GM18951 (cell line): Measurements from ENCODE around the gene DHRS1.

Experiments
- POLR2A ChIP-seq: IDR thresholded peaks from 4 replicates; pipeline ENCODE4 v1.6.1; 2011; ENCODE audit warnings: mild to moderate bottlenecking; ENCODE audit not compliant: insufficient read length, insufficient read depth; ENCODE audit errors: extremely low read depth
- in situ Hi-C: fragments of 300-500 bp; cut with MboI; formaldehyde crosslinking; loops from one replicate; pipeline ENCODE4 v1.12.0; 2022; ENCODE audit warnings: low sequenced_read_pairs, mixed read lengths, inconsistent platforms; ENCODE audit not compliant: unreplicated experiment

Gene DHRS1

DNA sequence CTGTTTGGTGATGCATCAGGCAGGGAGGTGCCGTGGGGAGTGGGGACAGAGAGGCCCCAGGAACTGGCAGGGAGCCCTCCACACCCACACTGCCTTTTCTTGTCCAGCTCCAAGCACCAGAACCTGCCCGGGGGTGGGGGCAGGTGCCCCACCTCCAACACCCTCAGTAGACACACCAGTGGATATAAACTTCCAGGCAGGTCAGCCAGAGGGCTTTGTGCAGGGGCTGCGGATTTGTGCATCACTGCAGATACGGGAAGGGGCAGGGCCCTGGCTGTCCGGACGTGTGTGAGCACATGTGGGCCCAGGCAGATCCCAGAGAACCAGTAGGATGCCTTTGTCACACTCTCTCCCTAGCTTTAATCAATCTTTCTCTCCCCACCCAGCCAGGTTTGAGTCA, 35.3 kb downstream of the DHRS1 start:
- in situ Hi-C loops = no loop called here
- TF ChIP-seq POLR2A = no peak

DNA sequence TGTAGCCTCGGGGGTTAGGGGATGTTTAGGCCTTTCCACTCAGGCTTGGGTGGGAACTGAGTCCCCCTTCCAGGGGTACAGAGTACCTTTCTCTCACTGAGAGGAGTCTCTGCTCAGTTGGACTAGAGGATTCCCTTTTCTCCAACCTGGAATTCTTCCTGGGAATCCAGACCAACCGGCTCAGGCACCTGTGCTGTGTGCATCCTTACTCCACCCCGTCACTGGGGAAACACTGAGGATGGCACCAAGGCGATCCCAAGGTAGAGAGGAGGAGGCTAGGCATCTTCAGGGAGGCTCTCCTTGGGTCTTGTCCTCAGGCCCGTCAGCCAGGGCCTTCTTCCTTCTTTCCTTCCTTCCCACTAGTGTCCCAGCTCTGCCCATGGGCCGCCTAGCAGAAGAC, 35.7 kb downstream of the DHRS1 start:
- TF ChIP-seq POLR2A = no peak
- in situ Hi-C loops = no loop called here

DNA sequence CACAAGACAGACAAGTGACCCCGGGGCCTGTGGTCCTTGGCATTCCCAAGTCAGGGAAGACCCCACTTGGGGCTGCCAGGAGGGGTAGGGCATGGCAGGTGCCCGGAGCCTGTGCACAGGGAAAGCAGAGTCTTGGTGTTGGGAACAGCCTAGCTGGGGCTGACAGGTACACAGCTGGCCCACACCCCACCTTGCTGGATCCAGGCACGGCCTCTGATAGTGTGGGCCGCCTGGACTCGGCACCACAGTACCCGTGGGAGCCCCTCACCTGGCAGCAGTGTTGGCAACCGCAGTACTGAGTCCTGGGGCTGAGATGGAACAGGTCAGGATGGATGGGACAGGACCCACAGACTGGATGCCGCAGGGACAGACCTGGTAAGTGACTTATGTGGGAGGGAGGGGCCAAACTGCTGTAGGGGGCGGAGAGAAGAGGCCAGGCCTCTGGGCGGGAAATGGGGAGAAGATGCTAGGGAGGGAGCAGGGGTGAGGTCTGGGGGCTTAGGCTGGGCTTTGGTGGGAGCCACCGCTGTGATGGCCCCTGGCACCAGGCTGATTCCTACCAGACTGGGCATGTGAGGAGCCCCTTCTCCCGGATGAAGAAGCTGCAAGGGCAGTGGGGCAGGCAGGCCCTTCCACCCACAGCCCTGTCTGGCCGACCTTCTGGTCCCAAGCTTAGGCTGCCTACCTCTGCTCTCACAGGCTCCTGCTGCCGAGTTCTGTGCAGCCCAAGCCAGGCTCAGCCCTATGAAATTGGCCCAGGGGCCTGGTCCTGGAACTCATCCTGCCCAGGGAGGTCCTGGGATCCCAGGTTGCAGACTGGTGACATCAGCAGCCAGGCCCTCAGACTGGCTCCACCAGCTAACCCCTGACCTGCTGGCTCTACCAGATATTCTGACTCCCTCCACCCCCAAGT, 36.5 kb downstream of the DHRS1 start, which contains the start of gene TGM1:
TGM1 (minus strand) TSS at position 357 of the 913 bp plus-strand sequence. CDS start 825 bp downstream, outside the sequence.
- in situ Hi-C loops = no loop called here

DNA sequence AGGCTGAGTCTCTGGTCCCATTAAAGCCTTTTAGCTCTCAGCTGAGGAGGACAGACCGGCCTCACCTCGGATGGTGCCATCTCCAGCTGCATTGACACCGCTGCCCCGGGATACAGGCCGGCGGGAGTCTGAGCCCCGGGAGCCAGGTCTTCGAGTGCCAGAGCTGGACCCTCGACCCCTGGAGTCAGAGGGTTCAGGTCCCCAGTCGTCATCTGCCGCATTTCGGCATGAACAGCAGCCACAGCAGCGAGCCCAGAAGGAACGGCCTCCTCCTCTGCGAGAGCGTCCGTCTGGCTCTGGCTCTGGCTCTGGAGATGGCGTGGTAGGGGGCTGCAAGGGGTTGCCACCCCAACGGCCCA, 37.6 kb downstream of the DHRS1 start:
- no peak for TF ChIP-seq POLR2A
- in situ Hi-C loops = no loop called here

More for the DNA sequence above, 36.5 kb downstream of the DHRS1 start, which contains the start of gene TGM1:
- no peak for TF ChIP-seq POLR2A

DNA sequence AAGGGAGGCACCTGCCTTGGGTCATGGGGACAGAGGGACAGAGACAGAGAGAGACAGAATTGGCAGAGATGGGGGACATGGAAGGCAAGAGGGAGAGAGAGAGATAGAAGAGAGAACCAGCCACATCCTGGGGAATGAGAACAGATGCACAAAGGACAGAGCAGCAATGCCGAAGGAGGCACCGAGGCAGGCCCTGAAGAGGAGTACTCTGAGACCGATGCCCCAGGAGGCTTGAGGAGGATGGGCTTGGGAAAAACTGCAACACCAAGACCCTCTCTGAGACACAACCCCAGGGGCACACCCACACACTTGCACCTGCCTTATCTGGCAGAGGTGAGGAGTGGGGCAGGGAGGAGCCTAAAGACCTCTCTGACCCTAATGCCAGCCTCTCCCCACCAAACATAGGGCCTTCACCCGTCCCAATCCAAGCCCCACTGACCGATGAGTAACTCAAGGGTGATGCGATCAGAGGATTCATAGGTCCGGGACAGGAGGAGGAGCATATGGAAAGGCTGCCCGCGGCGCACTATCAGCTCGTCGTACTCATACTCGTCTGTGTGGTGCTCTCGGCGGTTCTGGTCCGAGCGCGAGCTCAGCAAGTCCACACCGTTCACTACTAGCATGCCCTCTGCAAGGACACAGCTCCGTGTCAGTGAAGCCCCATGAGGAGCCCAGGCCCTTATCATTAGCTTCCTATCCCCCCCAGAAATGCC, 38.2 kb downstream of the DHRS1 start:
- no peak for TF ChIP-seq POLR2A
- in situ Hi-C loops = no loop called here

DNA sequence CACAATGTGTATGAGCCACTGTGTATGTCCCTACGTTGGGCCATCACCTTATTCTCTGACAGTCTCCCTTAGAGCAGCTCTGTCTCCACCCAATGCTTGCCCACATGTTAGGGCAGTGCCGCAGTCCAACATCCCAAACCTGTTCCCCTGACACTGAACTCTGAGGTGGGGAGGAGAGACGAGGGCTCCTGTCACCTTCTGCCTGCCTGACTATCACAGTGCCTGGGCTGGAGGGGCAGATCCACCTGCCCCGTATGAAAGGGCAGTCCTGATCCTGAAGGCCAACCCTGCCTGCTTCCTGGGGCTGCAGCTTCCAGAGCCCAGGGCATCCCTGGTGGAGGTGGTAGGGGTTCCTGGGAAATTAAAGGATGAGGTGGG, 38.8 kb downstream of the DHRS1 start:
- TF ChIP-seq POLR2A = no peak
- in situ Hi-C loops = no loop called here

DNA sequence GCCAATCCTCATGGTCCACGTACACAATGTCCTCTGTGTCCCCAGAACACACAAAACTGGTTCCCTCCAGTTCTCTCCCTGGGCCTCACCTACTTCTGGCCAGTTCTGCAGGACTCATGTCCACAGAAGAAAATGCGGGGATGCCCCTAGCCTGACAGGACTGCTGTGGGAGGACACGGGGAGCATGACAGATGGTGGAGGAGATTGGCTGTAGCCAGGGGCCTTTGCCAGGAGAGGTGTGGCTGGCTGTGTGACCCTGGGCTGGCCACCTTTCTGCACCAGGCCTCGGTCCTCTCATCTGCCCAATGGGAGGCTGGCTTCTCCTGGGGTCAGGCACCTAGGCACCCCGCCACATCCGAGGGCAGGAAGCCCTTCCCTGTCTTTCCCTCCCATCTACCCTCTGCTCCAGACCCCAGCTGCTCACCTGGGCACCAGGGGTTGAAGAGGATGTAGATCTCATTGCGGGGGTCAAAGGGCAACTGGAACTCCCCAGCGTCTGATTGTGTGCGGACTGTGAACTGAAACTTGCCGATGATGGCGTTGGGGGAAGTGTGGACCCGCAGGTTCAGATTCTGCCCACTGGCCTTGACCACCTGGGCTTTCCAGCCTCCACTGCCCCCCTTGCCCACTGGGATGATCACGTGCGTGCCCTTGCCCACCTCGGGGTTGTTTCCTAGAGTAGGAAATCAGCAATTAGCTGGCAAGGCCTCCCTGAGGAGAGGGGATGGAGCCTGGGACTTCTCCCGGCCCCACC, 39.4 kb downstream of the DHRS1 start:
- no peak for TF ChIP-seq POLR2A
- in situ Hi-C loops = no loop called here

DNA sequence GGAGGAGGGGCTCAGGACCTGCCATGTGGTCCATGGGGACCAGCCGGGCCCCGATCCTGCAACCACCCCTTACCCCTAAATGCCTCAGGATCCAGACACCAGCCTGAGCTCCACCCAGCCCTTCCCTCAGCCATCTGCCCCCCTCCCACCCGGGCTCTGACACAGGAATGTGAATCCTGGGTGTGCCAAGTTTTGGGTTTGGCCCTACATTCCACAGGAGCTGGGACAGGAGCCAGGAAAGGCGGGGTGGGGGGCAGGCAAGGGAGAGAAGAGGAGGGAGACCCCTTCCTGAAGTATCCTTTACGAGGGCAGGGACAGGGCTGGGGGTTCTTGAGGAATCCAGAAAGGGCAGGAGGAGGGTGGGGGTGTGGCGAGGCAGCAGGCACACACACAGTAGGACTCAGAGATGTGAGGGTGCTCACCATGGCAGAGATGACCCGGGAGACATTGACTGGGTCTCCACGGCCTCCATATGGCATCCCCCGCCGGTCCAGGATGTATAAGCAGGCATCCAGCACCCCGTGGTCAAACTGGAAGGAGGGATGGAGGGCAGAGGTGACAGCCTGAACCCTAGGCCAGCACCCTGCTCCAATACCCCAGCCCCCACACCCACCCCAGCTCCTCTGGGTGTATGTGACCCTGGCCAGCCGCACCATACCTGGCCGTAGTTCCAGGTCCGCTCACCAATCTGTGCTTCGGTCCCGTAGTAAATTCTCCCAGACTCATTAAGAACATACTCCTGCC, 40.1 kb downstream of the DHRS1 start:
- in situ Hi-C loops = no loop called here
- TF ChIP-seq POLR2A = no peak

DNA sequence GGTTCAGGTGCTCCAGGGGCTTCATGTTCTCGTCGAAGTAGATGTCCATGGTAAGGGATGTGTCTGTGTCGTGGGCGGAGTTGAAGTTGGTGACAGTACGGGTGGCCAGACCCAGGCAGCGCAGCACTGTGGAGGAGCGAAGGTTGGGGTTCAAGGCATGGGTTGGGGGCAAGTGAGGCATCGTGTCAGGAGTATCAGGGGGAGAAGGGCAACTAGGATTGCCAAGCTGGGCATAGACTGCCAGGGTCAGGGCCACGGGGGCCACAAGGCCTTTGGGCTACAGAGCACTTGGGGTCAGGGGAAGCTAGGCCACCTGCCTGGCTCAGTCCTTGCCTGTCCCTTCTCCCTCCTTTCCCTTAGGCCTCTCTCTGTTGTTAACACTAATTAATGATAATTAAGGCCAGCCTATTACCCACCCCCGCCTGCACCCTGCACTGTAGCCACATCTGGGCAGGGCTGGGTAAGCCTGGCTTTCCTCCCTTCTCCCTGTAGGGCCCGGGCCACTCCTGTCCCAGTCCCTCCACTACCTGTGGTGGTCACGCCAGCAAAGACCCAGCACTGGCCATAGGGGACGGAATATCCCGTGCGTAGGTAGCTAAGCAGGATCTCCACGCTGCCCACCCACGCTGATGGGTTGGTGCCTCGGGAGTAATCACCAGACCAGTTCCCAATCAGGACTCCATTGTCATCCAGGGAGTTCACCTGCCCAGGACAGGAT, 40.9 kb downstream of the DHRS1 start:
- no peak for TF ChIP-seq POLR2A
- in situ Hi-C loops = no loop called here

DNA sequence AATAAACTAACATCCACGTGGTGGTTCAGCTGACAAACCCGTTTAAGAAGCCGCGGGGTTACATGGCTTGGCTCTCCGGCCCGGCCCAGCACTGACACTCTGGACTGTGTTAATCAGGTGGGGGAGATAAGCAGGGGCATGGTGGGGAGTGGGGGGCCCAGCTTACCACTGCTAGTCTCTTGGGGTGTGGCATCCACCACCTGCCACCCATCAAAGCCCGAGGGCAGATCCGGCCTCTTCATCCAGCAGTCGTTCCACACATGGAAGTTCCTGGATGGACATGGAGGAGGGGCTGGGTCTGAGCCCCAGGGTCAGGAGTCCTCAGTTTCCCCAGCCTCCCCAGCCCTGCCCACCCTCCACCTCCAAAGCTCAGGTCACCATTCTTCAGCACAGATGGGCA, 41.5 kb downstream of the DHRS1 start:
- in situ Hi-C loops = no loop called here
- no peak for TF ChIP-seq POLR2A

DNA sequence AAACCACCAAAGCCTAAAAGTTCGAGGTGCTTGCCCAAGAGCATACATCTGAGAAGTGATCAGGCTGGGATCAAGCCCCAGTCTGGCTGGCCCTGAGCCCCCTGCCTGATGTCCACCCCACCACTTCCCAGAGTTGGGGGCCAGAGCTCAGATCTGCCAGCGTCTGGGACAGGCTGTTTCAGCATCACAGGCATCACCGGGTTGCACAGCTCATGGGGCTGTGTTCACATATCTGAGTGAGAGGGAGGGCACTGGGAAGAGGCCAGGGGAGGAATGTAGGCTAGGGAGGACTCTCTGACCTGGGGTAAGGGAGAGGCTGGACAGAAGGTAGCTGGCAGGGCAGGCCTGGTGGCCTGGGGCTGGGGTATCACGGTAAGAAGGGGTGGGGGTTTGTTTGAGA, 42.6 kb downstream of the DHRS1 start:
- no peak for TF ChIP-seq POLR2A
- in situ Hi-C loops = no loop called here
